ENCODE data around the gene COL13A1.

GRCh38 chr10:69972981-69973397 lies 171.3 kb downstream of the COL13A1 start:
- no peak for TF ChIP-seq CTCF (IDR thresholded peaks at IDR 0.05; ENCODE audit: low read length)
- no peak for TF ChIP-seq EZH2 (IDR thresholded peaks at IDR 0.05; ENCODE audit: borderline replicate concordance, low read length)
